ENCODE results near the gene HPS5. TPM values are rescaled to one million over a fixed set of nuclear protein-coding genes. Genes with fewer than 3 reads are reported as not detected.

Gene HPS5
- total RNA-seq, 1 experiment from 2014 or later, result 31.8 TPM

- DNase-seq (ENCODE audit: unreplicated experiment), result no peak
- CTCF ChIA-PET, result interaction anchor here (0.9 to 1.0 kb wide), 3 partner anchors 8 to 120 kb away, joined by 3 read pairs; no protein-coding TSS in a partner anchor
- no peak overlapping the region for H3K27ac Mint-ChIP-seq (ENCODE audit: low read depth, unreplicated experiment)
- peaks cover 36% of the 10 kb centered on the region for H3K27me3 Mint-ChIP-seq (ENCODE audit: insufficient read depth, unreplicated experiment)
- no peak overlapping the region for H3K4me3 Mint-ChIP-seq (ENCODE audit: unreplicated experiment)
- BruUV-seq (replicated peaks), result no TSS peak
- intact Hi-C loops (cut with micrococcal nuclease), result no loop called here
- POLR2A ChIA-PET, result no interaction called here
- no peaks in the 10 kb centered on the region for H3K9me3 Mint-ChIP-seq (ENCODE audit: unreplicated experiment)
- H3K4me1 Mint-ChIP-seq (ENCODE audit: insufficient read depth, unreplicated experiment), result no peaks in the 10 kb centered on the region
- H3K36me3 Mint-ChIP-seq (ENCODE audit: insufficient read depth, unreplicated experiment), result no peaks in the 10 kb centered on the region
- TF ChIP-seq CTCF (IDR thresholded peaks at IDR 0.05; ENCODE audit: unreplicated experiment), result no peak
Observed at GRCh38 chr11:18235394-18236334, 86.3 kb downstream of the HPS5 start.

GRCh38 chr11:18233912-18234311 is 88.0 kb downstream of the HPS5 start:
- Mint-ChIP-seq H3K4me3 (ENCODE audit: unreplicated experiment) (no peak overlapping the region), H3K36me3 (ENCODE audit: insufficient read depth, unreplicated experiment) (no peaks in the 10 kb centered on the region), H3K27ac (ENCODE audit: low read depth, unreplicated experiment) (no peak overlapping the region), H3K4me1 (ENCODE audit: insufficient read depth, unreplicated experiment) (no peaks in the 10 kb centered on the region), H3K27me3 (ENCODE audit: insufficient read depth, unreplicated experiment) (peaks cover 26% of the 10 kb centered on the region), H3K9me3 (ENCODE audit: unreplicated experiment) (no peaks in the 10 kb centered on the region)
- CTCF ChIA-PET, result interaction anchor here (0.6 to 1.4 kb wide), 2 partner anchors 10 to 19 kb away, joined by 3 to 4 read pairs; no protein-coding TSS in a partner anchor
- POLR2A ChIA-PET, result interaction anchor here (0.7 to 0.9 kb wide), 2 partner anchors 10 to 79 kb away, joined by 3 read pairs; no protein-coding TSS in a partner anchor
- intact Hi-C loops (cut with micrococcal nuclease), result no loop called here
- no peak for TF ChIP-seq CTCF (IDR thresholded peaks at IDR 0.05; ENCODE audit: unreplicated experiment)
- no TSS peak for BruUV-seq (replicated peaks)
- DNase-seq (ENCODE audit: unreplicated experiment), result no peak

- peaks cover 14% of the 10 kb centered on the region for H3K27me3 Mint-ChIP-seq (ENCODE audit: insufficient read depth, unreplicated experiment)
- intact Hi-C loops (cut with micrococcal nuclease), result no loop called here
Observed at GRCh38 chr11:18230859-18231258, 91.1 kb downstream of the HPS5 start.

More at GRCh38 chr11:18230859-18231258, 91.1 kb downstream of the HPS5 start:
- DNase-seq (ENCODE audit: unreplicated experiment), result no peak
- Mint-ChIP-seq H3K9me3 (ENCODE audit: unreplicated experiment) (no peaks in the 10 kb centered on the region), H3K36me3 (ENCODE audit: insufficient read depth, unreplicated experiment) (no peaks in the 10 kb centered on the region), H3K27ac (ENCODE audit: low read depth, unreplicated experiment) (no peak overlapping the region), H3K4me1 (ENCODE audit: insufficient read depth, unreplicated experiment) (no peaks in the 10 kb centered on the region), H3K4me3 (ENCODE audit: unreplicated experiment) (no peak overlapping the region)
- no peak for TF ChIP-seq CTCF (IDR thresholded peaks at IDR 0.05; ENCODE audit: unreplicated experiment)
- BruUV-seq (replicated peaks), result no TSS peak
- POLR2A ChIA-PET, result no interaction called here
- CTCF ChIA-PET, result interaction anchor here (1.2 to 1.5 kb wide), 2 partner anchors 13 to 115 kb away, joined by 4 to 8 read pairs; no protein-coding TSS in a partner anchor

Data from MCF 10A (cell line).